Measurements from ENCODE around the gene HRK. TPM values are rescaled to one million over a fixed set of nuclear protein-coding genes. Genes with fewer than 3 reads are reported as not detected.

Gene HRK
- total and polyA plus RNA-seq, 2 of the 8 experiments (the other 6 are each of a cell fraction or from before 2014, with no cell fraction given) = 1.6 to 2.7 TPM

GRCh38 chr12:116891019-116891418 is 9.8 kb upstream of the HRK start (continued):
- TF ChIP-seq, protein P1, sequence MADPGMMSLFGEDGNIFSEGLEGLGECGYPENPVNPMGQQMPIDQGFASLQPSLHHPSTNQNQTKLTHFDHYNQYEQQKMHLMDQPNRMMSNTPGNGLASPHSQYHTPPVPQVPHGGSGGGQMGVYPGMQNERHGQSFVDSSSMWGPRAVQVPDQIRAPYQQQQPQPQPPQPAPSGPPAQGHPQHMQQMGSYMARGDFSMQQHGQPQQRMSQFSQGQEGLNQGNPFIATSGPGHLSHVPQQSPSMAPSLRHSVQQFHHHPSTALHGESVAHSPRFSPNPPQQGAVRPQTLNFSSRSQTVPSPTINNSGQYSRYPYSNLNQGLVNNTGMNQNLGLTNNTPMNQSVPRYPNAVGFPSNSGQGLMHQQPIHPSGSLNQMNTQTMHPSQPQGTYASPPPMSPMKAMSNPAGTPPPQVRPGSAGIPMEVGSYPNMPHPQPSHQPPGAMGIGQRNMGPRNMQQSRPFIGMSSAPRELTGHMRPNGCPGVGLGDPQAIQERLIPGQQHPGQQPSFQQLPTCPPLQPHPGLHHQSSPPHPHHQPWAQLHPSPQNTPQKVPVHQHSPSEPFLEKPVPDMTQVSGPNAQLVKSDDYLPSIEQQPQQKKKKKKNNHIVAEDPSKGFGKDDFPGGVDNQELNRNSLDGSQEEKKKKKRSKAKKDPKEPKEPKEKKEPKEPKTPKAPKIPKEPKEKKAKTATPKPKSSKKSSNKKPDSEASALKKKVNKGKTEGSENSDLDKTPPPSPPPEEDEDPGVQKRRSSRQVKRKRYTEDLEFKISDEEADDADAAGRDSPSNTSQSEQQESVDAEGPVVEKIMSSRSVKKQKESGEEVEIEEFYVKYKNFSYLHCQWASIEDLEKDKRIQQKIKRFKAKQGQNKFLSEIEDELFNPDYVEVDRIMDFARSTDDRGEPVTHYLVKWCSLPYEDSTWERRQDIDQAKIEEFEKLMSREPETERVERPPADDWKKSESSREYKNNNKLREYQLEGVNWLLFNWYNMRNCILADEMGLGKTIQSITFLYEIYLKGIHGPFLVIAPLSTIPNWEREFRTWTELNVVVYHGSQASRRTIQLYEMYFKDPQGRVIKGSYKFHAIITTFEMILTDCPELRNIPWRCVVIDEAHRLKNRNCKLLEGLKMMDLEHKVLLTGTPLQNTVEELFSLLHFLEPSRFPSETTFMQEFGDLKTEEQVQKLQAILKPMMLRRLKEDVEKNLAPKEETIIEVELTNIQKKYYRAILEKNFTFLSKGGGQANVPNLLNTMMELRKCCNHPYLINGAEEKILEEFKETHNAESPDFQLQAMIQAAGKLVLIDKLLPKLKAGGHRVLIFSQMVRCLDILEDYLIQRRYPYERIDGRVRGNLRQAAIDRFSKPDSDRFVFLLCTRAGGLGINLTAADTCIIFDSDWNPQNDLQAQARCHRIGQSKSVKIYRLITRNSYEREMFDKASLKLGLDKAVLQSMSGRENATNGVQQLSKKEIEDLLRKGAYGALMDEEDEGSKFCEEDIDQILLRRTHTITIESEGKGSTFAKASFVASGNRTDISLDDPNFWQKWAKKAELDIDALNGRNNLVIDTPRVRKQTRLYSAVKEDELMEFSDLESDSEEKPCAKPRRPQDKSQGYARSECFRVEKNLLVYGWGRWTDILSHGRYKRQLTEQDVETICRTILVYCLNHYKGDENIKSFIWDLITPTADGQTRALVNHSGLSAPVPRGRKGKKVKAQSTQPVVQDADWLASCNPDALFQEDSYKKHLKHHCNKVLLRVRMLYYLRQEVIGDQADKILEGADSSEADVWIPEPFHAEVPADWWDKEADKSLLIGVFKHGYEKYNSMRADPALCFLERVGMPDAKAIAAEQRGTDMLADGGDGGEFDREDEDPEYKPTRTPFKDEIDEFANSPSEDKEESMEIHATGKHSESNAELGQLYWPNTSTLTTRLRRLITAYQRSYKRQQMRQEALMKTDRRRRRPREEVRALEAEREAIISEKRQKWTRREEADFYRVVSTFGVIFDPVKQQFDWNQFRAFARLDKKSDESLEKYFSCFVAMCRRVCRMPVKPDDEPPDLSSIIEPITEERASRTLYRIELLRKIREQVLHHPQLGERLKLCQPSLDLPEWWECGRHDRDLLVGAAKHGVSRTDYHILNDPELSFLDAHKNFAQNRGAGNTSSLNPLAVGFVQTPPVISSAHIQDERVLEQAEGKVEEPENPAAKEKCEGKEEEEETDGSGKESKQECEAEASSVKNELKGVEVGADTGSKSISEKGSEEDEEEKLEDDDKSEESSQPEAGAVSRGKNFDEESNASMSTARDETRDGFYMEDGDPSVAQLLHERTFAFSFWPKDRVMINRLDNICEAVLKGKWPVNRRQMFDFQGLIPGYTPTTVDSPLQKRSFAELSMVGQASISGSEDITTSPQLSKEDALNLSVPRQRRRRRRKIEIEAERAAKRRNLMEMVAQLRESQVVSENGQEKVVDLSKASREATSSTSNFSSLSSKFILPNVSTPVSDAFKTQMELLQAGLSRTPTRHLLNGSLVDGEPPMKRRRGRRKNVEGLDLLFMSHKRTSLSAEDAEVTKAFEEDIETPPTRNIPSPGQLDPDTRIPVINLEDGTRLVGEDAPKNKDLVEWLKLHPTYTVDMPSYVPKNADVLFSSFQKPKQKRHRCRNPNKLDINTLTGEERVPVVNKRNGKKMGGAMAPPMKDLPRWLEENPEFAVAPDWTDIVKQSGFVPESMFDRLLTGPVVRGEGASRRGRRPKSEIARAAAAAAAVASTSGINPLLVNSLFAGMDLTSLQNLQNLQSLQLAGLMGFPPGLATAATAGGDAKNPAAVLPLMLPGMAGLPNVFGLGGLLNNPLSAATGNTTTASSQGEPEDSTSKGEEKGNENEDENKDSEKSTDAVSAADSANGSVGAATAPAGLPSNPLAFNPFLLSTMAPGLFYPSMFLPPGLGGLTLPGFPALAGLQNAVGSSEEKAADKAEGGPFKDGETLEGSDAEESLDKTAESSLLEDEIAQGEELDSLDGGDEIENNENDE (IDR thresholded peaks at IDR 0.05; ENCODE audit: insufficient replicate concordance, low read length) = no peak
- TF ChIP-seq TAF1 (IDR thresholded peaks at IDR 0.05; ENCODE audit: low read depth, low read length) (no peak), HDAC6 (IDR thresholded peaks at IDR 0.05; ENCODE audit: low read depth, low read length) (no peak), BCL11A (IDR thresholded peaks at IDR 0.05; ENCODE audit: low read depth in 2 of 2, low read length in 2 of 2) (no peak), EGR1 (IDR thresholded peaks at IDR 0.05; ENCODE audit: borderline replicate concordance, low read depth, low read length) (no peak), CTCF (IDR thresholded peaks at IDR 0.05; ENCODE audit: control extremely low read depth in 1 of 3, insufficient read depth in 1 of 3, low read depth in 1 of 3, low read length in 3 of 3) (no peak), EZH2 (IDR thresholded peaks at IDR 0.05; ENCODE audit: low read depth, low read length, severe bottlenecking) (no peak), NANOG (IDR thresholded peaks at IDR 0.05; ENCODE audit: insufficient read depth, low read depth, low read length, poor library complexity, severe bottlenecking) (no peak), PHF8 (conservative IDR thresholded peaks at IDR 0.05; ENCODE audit: low read depth, low read length) (no peak)
